Measurements from ENCODE around the gene DCUN1D2. TPM values are rescaled to one million over a fixed set of nuclear protein-coding genes. Genes with fewer than 3 reads are reported as not detected.

DCUN1D2 gene
- polyA plus RNA-seq, 1 experiment: 11.0 TPM

GRCh38 chr13:113532156-113532806 lies 41.8 kb upstream of the DCUN1D2 start:
- Histone ChIP-seq H3K36me3 (ENCODE audit: control insufficient read depth, insufficient read depth, low read length) (peaks cover 20% of the 10 kb centered on the region), H3K27me3 (ENCODE audit: control insufficient read depth, insufficient read depth, low read length) (no peaks in the 10 kb centered on the region), H3K4me3 (ENCODE audit: low read depth, low read length) (no peak overlapping the region)
- no peak for DNase-seq (ENCODE audit: low read depth)
- CTCF ChIA-PET: interaction anchor here (0.6 to 0.8 kb wide), 2 partner anchors 39 to 41 kb away, joined by 3 read pairs; no protein-coding TSS in a partner anchor
- no peak for TF ChIP-seq CTCF (IDR thresholded peaks at IDR 0.05; ENCODE audit: insufficient read depth, low read depth, low read length)
- POLR2A ChIA-PET: interaction anchor here (0.5 kb wide), 1 partner anchor 13 kb away, joined by 3 read pairs; no protein-coding TSS in a partner anchor

GRCh38 chr13:113531041-113531873 lies 40.7 kb upstream of the DCUN1D2 start:
- Histone ChIP-seq H3K4me3 (ENCODE audit: low read depth, low read length) (no peak overlapping the region), H3K27me3 (ENCODE audit: control insufficient read depth, insufficient read depth, low read length) (no peaks in the 10 kb centered on the region), H3K36me3 (ENCODE audit: control insufficient read depth, insufficient read depth, low read length) (peaks cover 23% of the 10 kb centered on the region)
- no peak for TF ChIP-seq CTCF (IDR thresholded peaks at IDR 0.05; ENCODE audit: insufficient read depth, low read depth, low read length)
- no peak for DNase-seq (ENCODE audit: low read depth)
- CTCF ChIA-PET: interaction anchor here (0.6 to 1.2 kb wide), 2 partner anchors 12 to 42 kb away, joined by 3 read pairs; no protein-coding TSS in a partner anchor
- POLR2A ChIA-PET: no interaction called here

- ChIA-PET POLR2A (no interaction called here), CTCF (no interaction called here)
- H3K27me3 ChIP-seq (ENCODE audit: control insufficient read depth, insufficient read depth, low read length): no peaks in the 10 kb centered on the region
- H3K36me3 ChIP-seq (ENCODE audit: control insufficient read depth, insufficient read depth, low read length): peaks cover 23% of the 10 kb centered on the region
- no peak for DNase-seq (ENCODE audit: low read depth)
- no peak overlapping the region for H3K4me3 ChIP-seq (ENCODE audit: low read depth, low read length)
- no peak for TF ChIP-seq CTCF (IDR thresholded peaks at IDR 0.05; ENCODE audit: insufficient read depth, low read depth, low read length)
Measured at GRCh38 chr13:113528813-113529180, 38.3 kb upstream of the DCUN1D2 start.

- Histone ChIP-seq H3K27me3 (ENCODE audit: control insufficient read depth, insufficient read depth, low read length) (no peaks in the 10 kb centered on the region), H3K4me3 (ENCODE audit: low read depth, low read length) (no peak overlapping the region), H3K36me3 (ENCODE audit: control insufficient read depth, insufficient read depth, low read length) (peaks cover 23% of the 10 kb centered on the region)
- no peak for TF ChIP-seq CTCF (IDR thresholded peaks at IDR 0.05; ENCODE audit: insufficient read depth, low read depth, low read length)
- no peak for DNase-seq (ENCODE audit: low read depth)
- POLR2A ChIA-PET: no interaction called here
- CTCF ChIA-PET: no interaction called here
Measured at GRCh38 chr13:113528101-113528812, 37.7 kb upstream of the DCUN1D2 start.
